HG02588 (cell line): ENCODE data around the gene GSTA2.
"Not testable (repeated sequence)": the region's sequence is repeated elsewhere in the genome, so short reads cannot be mapped to it uniquely, and the experiment has no call there.

Experiments
- ATAC-seq: cut with Tn5 transposase; IDR thresholded peaks from one replicate; pipeline ENCODE4 v1.9.1; 2021; ENCODE audit warnings: mild to moderate bottlenecking, moderate library complexity; ENCODE audit not compliant: unreplicated experiment

GSTA2 gene

GRCh38 chr6:52763322-52763916 is at the start of gene GSTA2:
Gene GSTA2 (minus strand): TSS chr6:52763475. CDS start chr6:52757947, 5,528 bp downstream.
- not testable (repeated sequence) for ATAC-seq

- not testable (repeated sequence) for ATAC-seq
These were observed 46.5 kb upstream of the GSTA2 start for GRCh38 chr6:52809777-52810176.

DNA sequence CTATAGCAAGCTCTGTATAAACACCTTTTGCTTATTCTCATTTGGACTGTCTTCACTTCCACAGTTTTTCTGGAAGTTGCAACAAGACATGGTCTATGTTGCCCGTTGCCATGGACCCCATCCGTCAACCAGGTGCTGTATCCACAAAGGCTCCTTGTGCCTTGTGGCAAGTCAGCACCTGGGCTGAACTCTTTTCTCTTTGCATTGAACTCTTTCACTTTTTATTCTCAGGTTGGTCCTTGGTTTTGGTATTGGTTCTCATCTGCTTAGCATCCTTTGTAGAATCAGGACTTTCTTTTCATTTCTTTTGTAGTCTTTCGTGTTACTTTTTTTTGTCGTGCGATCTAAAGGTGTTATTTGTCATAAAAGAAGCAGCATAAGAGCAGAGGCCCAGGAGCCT is 45.4 kb upstream of the GSTA2 start:
- ATAC-seq, result no peak

GRCh38 chr6:52803668-52804255 is 40.5 kb upstream of the GSTA2 start, which contains the start of gene GSTA1:
Gene GSTA1 (minus strand): TSS chr6:52803816. CDS start chr6:52799267, 4,549 bp downstream.
- ATAC-seq, result not testable (repeated sequence)

DNA sequence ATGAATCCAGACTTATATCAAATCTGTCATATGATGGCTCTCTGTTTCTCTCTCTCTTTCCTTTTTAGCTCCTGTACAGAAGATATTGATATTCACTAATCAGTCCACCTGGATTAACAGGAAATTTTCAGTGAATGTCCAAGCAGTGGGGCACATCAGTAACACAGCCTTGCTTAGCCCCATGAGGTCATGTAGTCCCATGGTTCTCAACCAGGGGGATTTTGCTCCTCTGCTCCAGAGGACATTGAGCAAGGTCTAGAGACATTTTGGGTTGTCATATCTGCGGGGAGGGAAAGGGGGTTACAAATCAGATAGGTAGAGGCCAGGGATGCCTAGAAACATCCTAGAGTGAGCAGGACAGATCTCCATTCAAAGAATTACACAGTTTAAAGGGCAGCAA is 39.5 kb upstream of the GSTA2 start:
- no peak for ATAC-seq

GRCh38 chr6:52801188-52801841 is 38.0 kb upstream of the GSTA2 start:
- ATAC-seq, result no peak

DNA sequence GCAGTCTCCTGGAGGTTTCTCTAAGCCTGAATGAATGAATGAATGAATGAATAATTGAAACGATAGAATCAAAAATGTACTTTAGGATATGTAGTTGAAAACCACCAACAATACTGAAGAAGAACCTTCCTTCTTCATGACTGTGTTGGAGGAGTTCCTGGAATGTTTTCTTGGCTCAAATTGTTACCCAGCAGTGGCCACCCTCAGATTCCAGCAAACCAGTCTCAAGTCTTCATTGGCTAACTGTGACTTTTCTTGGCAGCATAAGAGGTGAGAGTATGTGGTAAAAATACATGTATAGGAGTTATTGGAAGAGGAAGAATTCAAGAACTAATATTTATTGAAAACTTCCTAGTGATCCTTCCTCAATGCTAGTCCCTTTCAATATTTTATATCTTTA is 36.0 kb upstream of the GSTA2 start:
- ATAC-seq, result not testable (repeated sequence)

DNA sequence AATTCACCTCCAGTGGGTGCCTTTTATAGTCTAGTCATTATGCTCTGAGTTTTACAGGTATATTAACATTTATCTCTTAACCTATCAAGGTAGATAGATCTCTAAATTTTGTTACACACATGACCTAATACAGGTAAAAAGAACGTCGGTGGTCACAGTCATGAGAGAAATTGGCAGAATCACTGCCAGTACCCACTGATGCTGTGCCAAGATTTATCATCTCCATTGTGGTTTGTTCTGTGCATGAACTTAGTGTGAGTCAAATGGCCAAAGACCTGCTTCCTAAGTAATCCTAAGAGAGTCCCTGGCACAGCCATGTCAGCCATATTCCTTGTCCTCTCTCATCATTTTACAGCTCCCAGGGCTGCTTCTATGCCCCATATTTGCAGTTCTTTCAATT is 31.1 kb upstream of the GSTA2 start:
- not testable (repeated sequence) for ATAC-seq

- ATAC-seq, result no peak
These were observed 27.6 kb upstream of the GSTA2 start for GRCh38 chr6:52790861-52791260.

DNA sequence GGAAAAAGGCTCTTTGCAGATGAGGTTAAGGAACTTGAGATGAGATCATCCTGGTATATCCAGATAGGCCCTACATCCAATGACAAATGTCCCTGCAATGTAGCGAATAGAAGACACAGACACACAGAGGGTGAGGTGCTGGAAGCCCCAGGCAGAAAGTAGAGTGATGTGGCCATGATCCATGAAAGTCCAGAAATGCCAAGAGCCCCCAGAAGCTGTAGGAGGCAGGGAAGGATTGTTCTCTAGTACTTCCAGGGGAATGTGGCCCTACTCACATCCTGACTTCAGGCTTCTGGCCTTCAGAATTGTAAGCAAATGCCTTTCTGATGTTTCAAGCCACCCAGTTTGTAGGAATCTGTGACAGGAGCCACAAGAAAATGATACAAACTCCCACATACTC is 26.4 kb upstream of the GSTA2 start:
- ATAC-seq, result not testable (repeated sequence)

DNA sequence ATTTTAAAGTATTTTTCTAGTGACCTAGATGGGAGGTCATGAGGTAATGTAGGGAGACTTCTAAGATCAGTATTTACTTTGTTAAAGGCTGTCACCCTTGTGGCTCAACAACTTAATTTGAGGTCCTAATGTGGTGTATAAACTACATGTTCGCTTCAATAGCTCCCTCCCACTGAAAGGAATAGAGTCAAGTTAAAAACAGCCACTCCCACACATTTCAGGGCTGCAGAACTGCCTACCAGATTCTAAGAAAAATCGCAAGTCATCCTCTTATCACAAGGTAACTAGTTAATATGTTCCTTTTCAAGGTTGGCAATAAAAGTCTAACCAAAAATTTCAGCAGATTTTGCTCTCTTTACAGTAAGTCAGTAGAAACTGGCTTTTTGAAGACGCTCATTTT is 25.2 kb upstream of the GSTA2 start:
- ATAC-seq, result no peak

GRCh38 chr6:52787917-52788316 is 24.6 kb upstream of the GSTA2 start:
- no peak for ATAC-seq

- no peak for ATAC-seq
These were observed 23.1 kb upstream of the GSTA2 start for GRCh38 chr6:52786249-52786956.

- ATAC-seq, result not testable (repeated sequence)
These were observed 19.5 kb upstream of the GSTA2 start for GRCh38 chr6:52782696-52783274.

- not testable (repeated sequence) for ATAC-seq
These were observed 18.9 kb upstream of the GSTA2 start for GRCh38 chr6:52782209-52782608.

- no peak for ATAC-seq
These were observed 16.0 kb upstream of the GSTA2 start for GRCh38 chr6:52779237-52779636.

- ATAC-seq, result not testable (repeated sequence)
These were observed 13.6 kb upstream of the GSTA2 start for GRCh38 chr6:52776711-52777351.

- ATAC-seq, result not testable (repeated sequence)
These were observed 6.1 kb upstream of the GSTA2 start for GRCh38 chr6:52769399-52769798.

GRCh38 chr6:52767658-52768057 is 4.4 kb upstream of the GSTA2 start:
- ATAC-seq, result not testable (repeated sequence)

DNA sequence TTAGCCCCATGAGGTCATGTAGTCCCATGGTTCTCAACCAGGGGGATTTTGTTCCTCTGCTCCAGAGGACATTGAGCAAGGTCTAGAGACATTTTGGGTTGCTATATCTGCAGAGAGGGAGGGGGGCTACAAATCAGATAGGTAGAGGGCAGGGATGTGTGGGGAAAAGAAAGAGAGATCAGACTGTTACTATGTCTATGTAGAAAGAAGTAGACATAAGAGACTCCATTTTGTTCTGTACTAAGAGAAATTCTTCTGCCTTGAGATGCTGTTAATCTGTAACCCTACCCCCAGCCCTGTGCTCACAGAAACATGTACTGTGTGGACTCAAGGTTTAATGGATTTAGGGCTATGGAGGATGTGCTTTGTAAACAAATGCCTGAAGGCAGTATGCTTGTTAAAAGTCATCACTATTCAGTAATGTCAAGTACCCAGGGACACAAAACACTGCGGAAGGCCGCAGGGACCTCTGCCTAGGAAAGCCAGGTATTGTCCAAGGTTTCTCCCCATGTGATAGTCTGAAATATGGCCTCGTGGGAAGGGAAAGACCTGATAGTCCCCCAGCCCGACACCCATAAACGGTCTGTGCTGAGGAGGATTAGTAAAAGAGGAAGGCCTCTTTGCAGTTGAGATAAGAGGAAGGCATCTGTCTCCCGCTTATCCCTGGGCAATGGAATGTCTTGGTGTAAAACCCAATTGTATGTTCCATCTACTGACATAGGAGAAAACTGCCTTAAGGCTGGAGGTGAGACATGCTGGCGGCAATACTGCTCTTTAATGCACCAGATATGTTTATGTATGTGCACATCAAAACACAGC is 1.4 kb downstream of the GSTA2 start:
- ATAC-seq, result not testable (repeated sequence)
